GM12801 (cell line): ENCODE measurements around the gene GGT6.

Source experiments
- CTCF ChIP-seq: IDR thresholded peaks from one replicate; pipeline ENCODE4 v1.5.1; 2011; ENCODE audit warnings: control low read depth; ENCODE audit not compliant: insufficient read length; ENCODE audit errors: extremely low read depth

The GGT6 gene

DNA sequence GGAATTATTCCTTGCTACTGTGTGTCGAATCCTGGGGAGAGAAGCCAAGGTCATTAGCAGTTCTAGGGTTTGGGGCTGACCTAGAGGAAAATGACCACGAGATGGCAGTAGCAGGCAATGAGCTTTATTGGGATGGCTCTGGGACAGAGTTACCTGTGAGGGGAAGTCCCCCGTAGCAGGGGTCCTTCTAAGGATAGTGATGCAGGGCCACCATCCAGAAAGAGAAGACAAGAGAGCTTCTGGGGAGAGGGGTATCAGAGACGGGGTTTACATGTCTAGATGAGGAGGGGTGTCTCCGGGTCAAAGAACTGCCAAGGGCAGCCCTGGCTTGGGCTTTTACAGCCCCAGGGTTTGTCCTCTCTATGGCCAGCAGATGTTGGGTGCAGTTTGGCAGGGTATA is 6.4 kb upstream of the GGT6 start:
- TF ChIP-seq CTCF = no peak

DNA sequence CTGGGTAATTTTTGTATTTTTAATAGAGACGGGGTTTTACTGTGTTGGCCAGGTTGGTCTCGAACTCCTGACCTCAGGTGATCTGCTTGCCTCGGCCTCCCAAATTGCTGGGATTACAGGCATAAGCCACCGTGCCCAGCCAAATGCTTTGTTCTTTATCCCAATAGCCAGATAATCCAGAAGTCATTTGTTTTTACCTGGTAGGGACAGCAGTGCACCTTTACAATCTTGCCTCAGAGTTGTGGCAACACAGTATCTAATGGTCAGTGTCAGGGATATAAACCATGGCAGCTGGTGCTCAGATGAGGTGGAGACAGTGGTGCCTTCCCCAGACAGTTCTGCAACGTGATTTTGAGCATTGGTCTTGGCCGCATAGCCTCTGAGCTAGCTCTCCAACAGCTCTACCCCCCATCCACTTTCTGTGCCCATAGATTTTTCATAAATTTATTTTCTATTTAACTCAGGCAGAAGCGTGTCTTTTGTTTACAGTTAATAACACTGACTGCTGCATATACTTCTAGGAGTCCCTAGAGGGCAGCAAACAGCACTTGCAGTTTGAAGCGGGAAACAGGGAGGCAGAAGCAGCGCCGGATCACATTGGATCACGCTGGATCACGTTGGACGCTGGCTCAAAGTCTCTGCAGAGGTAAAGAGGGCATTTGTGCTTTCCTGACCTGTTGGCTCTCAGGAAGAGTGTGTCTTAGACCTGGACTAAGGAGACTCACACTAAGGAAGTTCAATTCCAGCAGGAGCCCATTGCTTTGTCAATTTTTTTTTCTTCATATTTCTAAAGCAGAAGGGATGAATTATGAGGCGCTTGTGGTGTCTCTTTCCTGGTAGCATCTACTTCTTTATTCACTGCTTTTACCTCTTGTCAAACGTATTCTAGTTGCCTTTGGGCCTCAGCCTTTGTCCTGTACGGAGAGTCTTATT is 5.1 kb upstream of the GGT6 start:
- no peak for TF ChIP-seq CTCF

- TF ChIP-seq CTCF = no peak
Measured at GRCh38 chr17:4562015-4562969, 1.9 kb upstream of the GGT6 start.

DNA sequence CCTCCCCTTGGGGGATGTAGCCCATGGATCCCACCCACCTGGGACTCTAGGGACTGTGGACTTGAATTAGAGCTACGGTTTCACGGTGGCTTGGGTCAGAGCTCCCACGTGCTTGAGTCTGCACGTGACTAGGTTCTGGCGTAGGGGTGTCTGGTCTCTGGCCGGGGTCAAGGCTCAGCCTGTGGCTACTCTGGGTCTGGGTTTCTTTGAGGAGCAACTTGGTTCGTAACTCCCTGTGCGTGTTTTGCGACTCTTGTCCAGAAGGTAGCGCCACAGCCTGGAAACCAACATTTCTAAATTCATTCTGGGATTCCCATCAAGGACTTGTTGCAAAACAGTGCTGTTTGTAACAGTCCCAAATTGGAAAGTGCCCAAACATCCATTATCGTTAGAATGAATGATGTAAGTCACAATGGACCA is 470 bp upstream of the GGT6 start:
- no peak for TF ChIP-seq CTCF

- TF ChIP-seq CTCF = no peak
Measured at GRCh38 chr17:4559966-4560365, 411 bp downstream of the GGT6 start.

DNA sequence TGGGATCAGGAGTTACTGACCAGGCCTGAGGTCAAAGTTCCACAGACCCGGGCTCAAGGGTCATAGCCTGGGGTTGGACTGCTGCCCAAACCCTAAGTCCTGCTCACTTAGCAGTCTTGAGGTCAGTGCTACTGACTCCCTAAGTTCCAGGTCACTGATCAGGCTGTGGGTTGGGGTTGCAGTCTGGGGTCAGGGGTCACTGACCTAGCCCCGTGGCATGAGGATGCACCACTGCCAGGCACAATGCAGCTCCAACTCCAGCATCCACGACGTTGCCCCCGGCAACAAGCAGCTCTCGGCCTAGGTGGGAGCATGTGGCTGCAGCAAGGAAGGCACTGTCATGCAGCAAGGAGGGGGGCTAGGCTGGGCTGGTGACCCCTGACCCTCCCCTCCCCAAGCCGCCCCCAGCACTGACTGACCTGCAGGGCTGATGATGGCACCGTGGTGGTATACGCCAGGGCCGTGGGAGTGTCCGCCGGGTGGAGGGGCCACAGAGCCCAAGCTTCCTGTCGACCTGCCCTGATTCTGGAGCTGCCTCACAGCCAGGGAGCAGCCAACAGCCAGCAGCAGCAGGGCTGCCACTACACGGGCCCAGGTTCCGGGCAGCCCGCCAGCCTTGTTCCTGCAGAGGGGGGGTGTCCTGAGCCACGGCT is 1.1 kb downstream of the GGT6 start:
- TF ChIP-seq CTCF = no peak
